Lower leg skin (tissue), 3 donors: Measurements from ENCODE around the gene TBC1D7.

ENCODE experiments used
- CTCF ChIP-seq, 3 donors: fragments of 450-650 bp; IDR thresholded peaks; one replicate each; pipeline ENCODE4 v1.5.1; 2016; ENCODE audit warnings: antibody characterized with exemption in 3 of 3, mild to moderate bottlenecking in 3 of 3, moderate library complexity in 2 of 3
- POLR2A ChIP-seq, 2 donors: fragments of 450-650 bp; IDR thresholded peaks; one replicate each; pipeline ENCODE4 v1.6.1; 2016 to 2017; ENCODE audit warnings: antibody characterized with exemption in 2 of 2, mild to moderate bottlenecking in 1 of 2, moderate library complexity in 1 of 2

- TF ChIP-seq CTCF (IDR thresholded peaks at IDR 0.05) (no peak), POLR2A (IDR thresholded peaks at IDR 0.05) (no peak)
Measured at GRCh38 chr6:13275435-13275989, 52.8 kb downstream of the TBC1D7 start.
